Endothelial cell of umbilical vein (primary cell): ENCODE results near the gene CBX2. TPM values are rescaled to one million over a fixed set of nuclear protein-coding genes. Genes with fewer than 3 reads are reported as not detected.

Experiments
- BruUV-seq: library from RNA; stranded (reverse); fragments of 400-500 nt; replicated peaks from 2 replicates; lab custom pipeline; 2021; lab: Mats Ljungman, UMichigan
- CTCF ChIA-PET: fragments of 300-600, 350-600 bp; sonication (Branson Sonifier 250); formaldehyde crosslinking; loops from one replicate; lab custom pipeline; 2021; ENCODE audit warnings: antibody characterized with exemption, inconsistent platforms; lab: Charles Lee
- POLR2A ChIA-PET: fragments of 300-600, 350-600 bp; sonication (Branson Sonifier 250); formaldehyde crosslinking; loops from one replicate; lab custom pipeline; 2021; ENCODE audit warnings: antibody characterized with exemption, inconsistent platforms; lab: Charles Lee
- DNase-seq: peaks from one replicate; pipeline ENCODE4 v3.0.0-alpha.2; 2011; ENCODE audit warnings: low read depth, low spot score
- FAIRE-seq: peaks from 2 replicates; lab custom pipeline; 2011; peaks lifted over from hg19 to GRCh38; lab: Jason Lieb, UNC
- H2AFZ ChIP-seq: 2 replicates; pipeline ENCODE4 v1.6.0; 2012; ENCODE audit warnings: low read depth, low read length, control low read depth, inconsistent platforms
- H3K27ac ChIP-seq: 2 replicates; pipeline ENCODE4 v1.5.1; 2011; ENCODE audit warnings: low read depth, mild to moderate bottlenecking, control low read depth, low read length, moderate library complexity; ENCODE audit not compliant: insufficient read depth
- H3K27me3 ChIP-seq, 2 experiments: 2 replicates each; pipeline versions ENCODE4 v1.6.0 to v1.6.1; 2011; ENCODE audit warnings: low read length in 2 of 2, mixed read lengths in 1 of 2; ENCODE audit not compliant: control insufficient read depth in 2 of 2, insufficient read depth in 2 of 2
- H3K36me3 ChIP-seq, 2 experiments: 2 replicates in 1 of 2; 3 replicates in 1 of 2; pipeline ENCODE4 v1.5.1; 2011; ENCODE audit warnings: low read length in 2 of 2, mild to moderate bottlenecking in 1 of 2, moderate library complexity in 1 of 2; ENCODE audit not compliant: control insufficient read depth in 2 of 2, insufficient read depth in 2 of 2; ENCODE audit errors: extremely low read depth in 1 of 2
- H3K4me1 ChIP-seq: 3 replicates; pipeline ENCODE4 v1.5.1; 2011; ENCODE audit warnings: mild to moderate bottlenecking, low read length; ENCODE audit not compliant: control insufficient read depth, insufficient read depth; ENCODE audit errors: extremely low read depth
- H3K4me2 ChIP-seq: 2 replicates; pipeline ENCODE4 v1.6.1; 2011; ENCODE audit warnings: low read length, control low read depth, mixed read lengths; ENCODE audit not compliant: insufficient read depth
- H3K4me3 ChIP-seq, 3 experiments: fragments of 200-600 bp in 1 of 3; sonication (generic), shearing (Covaris generic) in 1 of 3; replicated peaks in 1 of 3; 2 replicates each; pipeline ENCODE4 v1.5.1; 2011 to 2016; ENCODE audit warnings: control low read depth in 3 of 3, low read length in 3 of 3, mild to moderate bottlenecking in 2 of 3, inconsistent platforms in 1 of 3, low read depth in 1 of 3, moderate library complexity in 1 of 3; ENCODE audit not compliant: insufficient read depth in 1 of 3
- H3K79me2 ChIP-seq: 2 replicates; pipeline ENCODE4 v1.6.0; 2012; ENCODE audit warnings: low read length, inconsistent platforms; ENCODE audit not compliant: control insufficient read depth, insufficient read depth
- H3K9ac ChIP-seq: replicated peaks from 2 replicates; pipeline ENCODE3; 2011; ENCODE audit warnings: low read length, control low read depth; ENCODE audit not compliant: insufficient read depth; ENCODE audit errors: extremely low read depth
- H3K9me1 ChIP-seq: replicated peaks from 3 replicates; pipeline ENCODE4 v1.6.0; 2011; ENCODE audit warnings: mild to moderate bottlenecking, low read length; ENCODE audit not compliant: control insufficient read depth, insufficient read depth; ENCODE audit errors: extremely low read depth
- H3K9me3 ChIP-seq: replicated peaks from 2 replicates; pipeline ENCODE4 v1.5.1; 2012; ENCODE audit warnings: low read length, inconsistent platforms; ENCODE audit not compliant: control insufficient read depth, insufficient read depth
- H4K20me1 ChIP-seq: replicated peaks from 2 replicates; pipeline ENCODE3; 2011; ENCODE audit warnings: mild to moderate bottlenecking, low read length; ENCODE audit not compliant: control insufficient read depth, insufficient read depth; ENCODE audit errors: extremely low read depth
- EZH2 ChIP-seq: IDR thresholded peaks from 2 replicates; pipeline ENCODE4 v1.6.1; 2012; ENCODE audit warnings: borderline replicate concordance, low read depth, mild to moderate bottlenecking, moderate library complexity, low read length, inconsistent platforms; ENCODE audit not compliant: severe bottlenecking
- FOS ChIP-seq: IDR thresholded peaks from 2 replicates; pipeline ENCODE4 v1.6.1; 2011; ENCODE audit warnings: mild to moderate bottlenecking, low read length, moderate library complexity, borderline replicate concordance; ENCODE audit not compliant: insufficient read depth
- GATA2 ChIP-seq: IDR thresholded peaks from 2 replicates; pipeline ENCODE4 v1.7.0; 2011; ENCODE audit warnings: low read depth, mild to moderate bottlenecking, moderate library complexity, mixed read lengths, low read length; ENCODE audit not compliant: insufficient read length, insufficient read depth
- JUN ChIP-seq: IDR thresholded peaks from 2 replicates; pipeline ENCODE4 v1.6.1; 2011; ENCODE audit warnings: borderline replicate concordance, low read depth; ENCODE audit not compliant: insufficient read length, insufficient read depth
- MYC ChIP-seq: IDR thresholded peaks from one replicate; pipeline ENCODE4 v1.6.1; 2011; ENCODE audit warnings: mild to moderate bottlenecking, low read depth, low read length
- POLR2A ChIP-seq: IDR thresholded peaks from 2 replicates; pipeline ENCODE4 v1.6.1; 2012; ENCODE audit warnings: low read depth, mild to moderate bottlenecking, control low read depth, low read length
- POLR2AphosphoS5 ChIP-seq: IDR thresholded peaks from 2 replicates; pipeline ENCODE4 v1.6.1; 2012; ENCODE audit warnings: low read depth, mild to moderate bottlenecking, control low read depth, low read length, moderate library complexity; ENCODE audit not compliant: insufficient read depth
- dilution Hi-C: fragments of 300-500 bp; cut with MboI; formaldehyde crosslinking; loops from one replicate; pipeline ENCODE4 v1.15.0; 2019; ENCODE audit warnings: low sequenced_read_pairs; ENCODE audit not compliant: extremely low pct_ligation_motif_present
- intact Hi-C: fragments of 100-400 bp; cut with micrococcal nuclease; formaldehyde crosslinking; loops from one replicate; pipeline ENCODE4 v1.10.0; 2022
- polyA plus RNA-seq, 4 experiments: library from polyadenylated mRNA; depleted of rRNA in 3 of 4; stranded (reverse) in 3 of 4; unstranded in 1 of 4; fragments of >200 nt; gene quantifications; 2 replicates each; pipeline versions ENCODE4 v1.2.1 to v1.2.3, GENCODE V29; 2011 to 2012; ENCODE audit warnings: missing spikeins in 1 of 4
- total RNA-seq: library from RNA; stranded (reverse); gene quantifications from 2 replicates; pipeline ENCODE4 v1.2.3, GENCODE V29; 2021
- TF ChIP-seq, protein P1 (sequence below), 2 donors: IDR thresholded peaks; 1 replicate in 1 of 2; 2 replicates in 1 of 2; pipeline ENCODE4 v1.5.1; 2011; ENCODE audit warnings: low read length in 2 of 2, mild to moderate bottlenecking in 2 of 2, moderate library complexity in 2 of 2, control low read depth in 1 of 2, inconsistent platforms in 1 of 2, low read depth in 1 of 2; ENCODE audit not compliant: insufficient read depth in 1 of 2; ENCODE audit errors: extremely low read depth in 1 of 2
- TF ChIP-seq, protein P2 (sequence below): IDR thresholded peaks from 2 replicates; pipeline ENCODE4 v1.6.1; 2011; ENCODE audit not compliant: insufficient read depth, insufficient read length

CBX2 gene
- total and polyA plus RNA-seq, 2 donors (not counting 3 experiments of a cell fraction or from before 2014, with no cell fraction given) = 10.5 to 20.0 TPM

DNA sequence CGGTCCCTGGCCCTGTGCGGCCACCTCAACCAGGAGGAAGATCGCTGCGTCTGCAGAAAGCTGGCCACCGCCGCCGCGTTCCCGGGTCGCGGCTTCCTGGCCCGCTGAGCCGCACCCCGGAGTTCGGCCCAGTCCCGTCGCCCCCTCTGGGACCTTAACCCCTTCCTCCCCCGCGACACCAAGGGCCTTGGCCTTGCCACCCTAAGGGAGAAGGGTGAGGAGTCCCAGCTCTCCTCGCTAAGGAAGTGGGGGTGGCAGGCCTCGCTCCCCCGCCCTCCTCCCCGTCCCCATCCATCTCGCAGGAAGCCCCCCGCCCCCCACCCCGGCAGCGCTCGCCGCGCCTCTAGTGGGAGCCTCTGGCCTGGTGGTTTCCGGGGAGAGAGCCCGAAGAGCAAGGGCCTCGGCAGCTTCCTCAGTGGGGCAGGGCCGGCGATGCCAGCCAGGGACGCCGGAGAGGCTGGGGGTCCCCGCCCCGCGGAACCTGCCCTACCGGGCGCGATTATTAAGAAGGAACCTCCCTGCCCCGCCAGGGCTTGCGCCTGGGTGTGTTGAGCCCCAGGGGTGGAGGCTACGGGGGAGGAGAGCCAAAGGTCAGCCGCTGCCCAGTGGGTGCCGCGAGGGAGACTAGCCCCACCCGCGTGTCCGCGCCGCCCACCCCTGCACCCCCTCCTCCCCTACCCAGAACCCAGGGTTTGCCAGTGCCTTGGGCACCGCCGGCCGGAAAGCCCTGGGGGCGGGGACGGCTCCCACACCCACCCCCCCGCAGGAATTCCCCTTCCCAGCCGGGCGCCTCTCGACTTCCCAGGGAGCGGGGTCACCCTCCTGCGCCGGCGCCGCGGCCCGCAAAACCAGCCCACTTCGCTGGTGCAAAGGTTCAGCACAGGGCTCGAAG lies 54.5 kb downstream of the CBX2 start:
- no peak overlapping the region for H3K9ac ChIP-seq
- no peaks in the 10 kb centered on the region for H3K9me1 ChIP-seq
- dilution Hi-C loops (no loop called here), intact Hi-C loops (no loop called here)
- no peaks in the 10 kb centered on the region for H3K9me3 ChIP-seq
- H4K20me1 ChIP-seq = no peaks in the 10 kb centered on the region
- POLR2A ChIA-PET = interaction anchor here (0.6 to 1.1 kb wide), 2 partner anchors 12 to 550 kb away, joined by 3 to 4 read pairs; no protein-coding TSS in a partner anchor
- no peaks in the 10 kb centered on the region for H3K27me3 ChIP-seq
- H3K79me2 ChIP-seq = no peaks in the 10 kb centered on the region
- no TSS peak for BruUV-seq
- H3K36me3 ChIP-seq = peaks cover 0 to 3% of the 10 kb centered on the region in 2 experiments
- peaks cover 7% of the 10 kb centered on the region for H3K4me1 ChIP-seq
- DNase-seq = no peak
- FAIRE-seq = no peak
- no peak overlapping the region for H3K27ac ChIP-seq
- peak; percentile 6 for TF ChIP-seq EZH2
- no peak for TF ChIP-seq JUN
- no peak overlapping the region for H3K4me2 ChIP-seq
- no peak overlapping the region for H3K4me3 ChIP-seq
- CTCF ChIA-PET = interaction anchor here (0.7 to 2.2 kb wide), 5 partner anchors 9 to 88 kb away, joined by 3 to 8 read pairs (median 3); no protein-coding TSS in a partner anchor
- H2AFZ ChIP-seq = no peak overlapping the region

DNA sequence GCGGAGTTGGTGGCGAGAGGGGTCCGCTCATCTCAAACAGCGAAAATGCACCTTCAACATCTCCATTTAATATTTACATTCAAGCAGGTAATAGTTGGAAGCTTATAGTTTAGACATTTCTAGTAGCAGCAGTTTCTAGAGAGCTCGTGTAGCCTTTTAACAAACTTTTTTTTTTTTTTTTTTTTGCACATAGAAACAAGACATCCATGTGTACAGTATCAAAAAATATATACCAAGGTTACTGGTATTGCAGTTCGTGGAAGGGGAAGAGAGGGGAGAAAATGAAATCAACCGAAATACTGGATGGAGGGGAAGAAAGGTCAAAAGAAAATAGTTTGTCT lies 55.1 kb downstream of the CBX2 start:
- Histone ChIP-seq H3K9me1 (no peaks in the 10 kb centered on the region), H3K36me3 (peaks cover 0 to 3% of the 10 kb centered on the region in 2 experiments), H2AFZ (no peak overlapping the region), H3K27me3 (no peaks in the 10 kb centered on the region), H4K20me1 (no peaks in the 10 kb centered on the region), H3K4me2 (no peak overlapping the region), H3K4me1 (peaks cover 14% of the 10 kb centered on the region), H3K9me3 (no peaks in the 10 kb centered on the region), H3K9ac (no peak overlapping the region), H3K4me3 (no peak overlapping the region), H3K27ac (no peak overlapping the region), H3K79me2 (no peaks in the 10 kb centered on the region)
- dilution Hi-C loops = no loop called here
- TF ChIP-seq, protein P1, sequence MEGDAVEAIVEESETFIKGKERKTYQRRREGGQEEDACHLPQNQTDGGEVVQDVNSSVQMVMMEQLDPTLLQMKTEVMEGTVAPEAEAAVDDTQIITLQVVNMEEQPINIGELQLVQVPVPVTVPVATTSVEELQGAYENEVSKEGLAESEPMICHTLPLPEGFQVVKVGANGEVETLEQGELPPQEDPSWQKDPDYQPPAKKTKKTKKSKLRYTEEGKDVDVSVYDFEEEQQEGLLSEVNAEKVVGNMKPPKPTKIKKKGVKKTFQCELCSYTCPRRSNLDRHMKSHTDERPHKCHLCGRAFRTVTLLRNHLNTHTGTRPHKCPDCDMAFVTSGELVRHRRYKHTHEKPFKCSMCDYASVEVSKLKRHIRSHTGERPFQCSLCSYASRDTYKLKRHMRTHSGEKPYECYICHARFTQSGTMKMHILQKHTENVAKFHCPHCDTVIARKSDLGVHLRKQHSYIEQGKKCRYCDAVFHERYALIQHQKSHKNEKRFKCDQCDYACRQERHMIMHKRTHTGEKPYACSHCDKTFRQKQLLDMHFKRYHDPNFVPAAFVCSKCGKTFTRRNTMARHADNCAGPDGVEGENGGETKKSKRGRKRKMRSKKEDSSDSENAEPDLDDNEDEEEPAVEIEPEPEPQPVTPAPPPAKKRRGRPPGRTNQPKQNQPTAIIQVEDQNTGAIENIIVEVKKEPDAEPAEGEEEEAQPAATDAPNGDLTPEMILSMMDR (IDR thresholded peaks at IDR 0.05; ENCODE audit: extremely low read depth in 1 of 2, insufficient read depth in 1 of 2, low read depth in 1 of 2, low read length in 2 of 2) = no peak
- TF ChIP-seq, protein P2, sequence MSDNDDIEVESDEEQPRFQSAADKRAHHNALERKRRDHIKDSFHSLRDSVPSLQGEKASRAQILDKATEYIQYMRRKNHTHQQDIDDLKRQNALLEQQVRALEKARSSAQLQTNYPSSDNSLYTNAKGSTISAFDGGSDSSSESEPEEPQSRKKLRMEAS = no peak
- TF ChIP-seq EZH2 (no peak), JUN (no peak), GATA2 (no peak), POLR2A (no peak), FOS (no peak), MYC (no peak), POLR2AphosphoS5 (no peak)
- intact Hi-C loops = no loop called here
- ChIA-PET CTCF (interaction anchor here (0.7 to 2.2 kb wide), 4 partner anchors 8 to 89 kb away, joined by 3 to 8 read pairs (median 3); no protein-coding TSS in a partner anchor), POLR2A (interaction anchor here (1.1 kb wide), 1 partner anchor 11 kb away, joined by 4 read pairs; no protein-coding TSS in a partner anchor)
- no TSS peak for BruUV-seq
- peak; percentile 44 for FAIRE-seq
- DNase-seq = no peak
